NCI-H2107 (cell line): ENCODE measurements around the gene GPHN.
"Not testable (repeated sequence)": the region's sequence is repeated elsewhere in the genome, so short reads cannot be mapped to it uniquely, and the experiment has no call there.

Experiments used
- DNase-seq: peaks from one replicate; lab custom pipeline; 2025; lab: John Stamatoyannopoulos, UW

Gene GPHN

GRCh38 chr14:67059596-67059995 lies 551.6 kb downstream of the GPHN start:
- no peak for DNase-seq

- no peak for DNase-seq
These were observed 552.6 kb downstream of the GPHN start for GRCh38 chr14:67060546-67060945.

- not testable (repeated sequence) for DNase-seq
These were observed 559.3 kb downstream of the GPHN start for GRCh38 chr14:67067070-67067814.

- DNase-seq: no peak
These were observed 560.3 kb downstream of the GPHN start for GRCh38 chr14:67068251-67068650.

- no peak for DNase-seq
These were observed 563.6 kb downstream of the GPHN start for GRCh38 chr14:67071506-67071905.

GRCh38 chr14:67077921-67078320 lies 570.0 kb downstream of the GPHN start:
- DNase-seq: no peak

GRCh38 chr14:67079846-67080245 lies 571.9 kb downstream of the GPHN start:
- DNase-seq: no peak

- no peak for DNase-seq
These were observed 600.3 kb downstream of the GPHN start for GRCh38 chr14:67108230-67108629.

GRCh38 chr14:67111022-67111421 lies 603.1 kb downstream of the GPHN start:
- no peak for DNase-seq

- DNase-seq: no peak
These were observed 604.4 kb downstream of the GPHN start for GRCh38 chr14:67112344-67112743.

GRCh38 chr14:67127174-67127573 lies 619.2 kb downstream of the GPHN start:
- DNase-seq: no peak

- DNase-seq: no peak
These were observed 621.8 kb downstream of the GPHN start for GRCh38 chr14:67129768-67130167.

- no peak for DNase-seq
These were observed 623.7 kb downstream of the GPHN start for GRCh38 chr14:67131691-67132090.

GRCh38 chr14:67133144-67133543 lies 625.2 kb downstream of the GPHN start:
- no peak for DNase-seq

- no peak for DNase-seq
These were observed 625.9 kb downstream of the GPHN start for GRCh38 chr14:67133595-67134441.

- DNase-seq: no peak
These were observed 629.9 kb downstream of the GPHN start for GRCh38 chr14:67137744-67138371.

- DNase-seq: no peak
These were observed 632.6 kb downstream of the GPHN start for GRCh38 chr14:67140556-67140955.

GRCh38 chr14:67141146-67141900 lies 633.4 kb downstream of the GPHN start:
- no peak for DNase-seq

- DNase-seq: no peak
These were observed 643.2 kb downstream of the GPHN start for GRCh38 chr14:67151082-67151666.

GRCh38 chr14:67158566-67158965 lies 650.6 kb downstream of the GPHN start:
- DNase-seq: no peak

- no peak for DNase-seq
These were observed 654.4 kb downstream of the GPHN start for GRCh38 chr14:67162385-67162784.

GRCh38 chr14:67166450-67166853 lies 658.5 kb downstream of the GPHN start:
- DNase-seq: no peak
